ENCODE data around the gene HOXB1.
A peak's percentile ranks its signal among the peaks of the same experiment; 100 is the strongest.

Gene HOXB1

GRCh38 chr17:48567209-48567608 lies 36.4 kb upstream of the HOXB1 start:
- DNase-seq: no peak

- DNase-seq: no peak
These were observed 35.9 kb upstream of the HOXB1 start for GRCh38 chr17:48566717-48567116.

GRCh38 chr17:48565925-48566710 lies 35.3 kb upstream of the HOXB1 start:
- no peak for DNase-seq

DNA sequence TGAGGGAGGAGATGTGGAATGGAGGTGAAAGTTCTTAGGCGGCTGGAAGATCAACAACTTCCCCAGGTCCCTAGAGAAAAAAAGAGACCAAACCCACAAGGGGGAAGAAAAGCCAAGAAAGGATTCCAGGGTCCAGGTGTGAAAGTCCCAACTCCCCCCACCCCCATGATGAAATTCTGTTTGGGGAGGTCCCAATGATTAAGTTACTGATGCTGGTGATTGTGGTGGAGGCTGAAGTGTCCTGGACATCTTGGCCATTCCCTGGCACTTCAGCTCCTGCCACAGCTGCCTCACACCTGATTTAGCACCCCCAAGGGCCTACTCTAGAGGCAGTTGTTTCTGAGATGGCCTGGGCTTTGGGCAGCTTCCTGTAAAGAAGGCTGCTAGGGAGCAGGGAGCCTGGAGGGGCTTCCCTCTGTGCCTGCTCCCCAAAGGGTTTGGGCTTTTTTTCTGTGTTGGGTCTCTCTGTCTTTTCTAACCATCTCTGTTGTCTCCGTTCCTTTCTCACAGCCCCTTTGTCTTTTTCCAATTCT lies 34.3 kb upstream of the HOXB1 start:
- DNase-seq: no peak

GRCh38 chr17:48564188-48565021 lies 33.6 kb upstream of the HOXB1 start:
- no peak for DNase-seq

DNA sequence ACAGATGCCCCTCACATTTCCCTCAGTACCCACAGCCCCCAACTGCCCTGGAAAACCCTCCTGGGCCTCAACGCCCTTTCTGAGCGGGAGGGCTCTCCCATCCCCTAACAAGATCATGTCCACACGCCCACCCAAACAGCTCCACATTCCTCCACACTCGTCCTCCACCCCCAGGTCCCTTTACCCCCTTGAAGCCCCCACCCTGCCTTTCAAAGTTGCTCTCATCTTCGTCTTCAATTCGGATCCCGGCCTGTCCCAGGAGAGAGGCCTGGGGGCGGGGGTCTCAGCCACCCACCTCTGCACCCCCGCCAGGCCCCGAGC lies 33.0 kb upstream of the HOXB1 start:
- DNase-seq: no peak

GRCh38 chr17:48563385-48563838 lies 32.6 kb upstream of the HOXB1 start:
- no peak for DNase-seq

- DNase-seq: no peak
These were observed 32.1 kb upstream of the HOXB1 start for GRCh38 chr17:48562934-48563333.

DNA sequence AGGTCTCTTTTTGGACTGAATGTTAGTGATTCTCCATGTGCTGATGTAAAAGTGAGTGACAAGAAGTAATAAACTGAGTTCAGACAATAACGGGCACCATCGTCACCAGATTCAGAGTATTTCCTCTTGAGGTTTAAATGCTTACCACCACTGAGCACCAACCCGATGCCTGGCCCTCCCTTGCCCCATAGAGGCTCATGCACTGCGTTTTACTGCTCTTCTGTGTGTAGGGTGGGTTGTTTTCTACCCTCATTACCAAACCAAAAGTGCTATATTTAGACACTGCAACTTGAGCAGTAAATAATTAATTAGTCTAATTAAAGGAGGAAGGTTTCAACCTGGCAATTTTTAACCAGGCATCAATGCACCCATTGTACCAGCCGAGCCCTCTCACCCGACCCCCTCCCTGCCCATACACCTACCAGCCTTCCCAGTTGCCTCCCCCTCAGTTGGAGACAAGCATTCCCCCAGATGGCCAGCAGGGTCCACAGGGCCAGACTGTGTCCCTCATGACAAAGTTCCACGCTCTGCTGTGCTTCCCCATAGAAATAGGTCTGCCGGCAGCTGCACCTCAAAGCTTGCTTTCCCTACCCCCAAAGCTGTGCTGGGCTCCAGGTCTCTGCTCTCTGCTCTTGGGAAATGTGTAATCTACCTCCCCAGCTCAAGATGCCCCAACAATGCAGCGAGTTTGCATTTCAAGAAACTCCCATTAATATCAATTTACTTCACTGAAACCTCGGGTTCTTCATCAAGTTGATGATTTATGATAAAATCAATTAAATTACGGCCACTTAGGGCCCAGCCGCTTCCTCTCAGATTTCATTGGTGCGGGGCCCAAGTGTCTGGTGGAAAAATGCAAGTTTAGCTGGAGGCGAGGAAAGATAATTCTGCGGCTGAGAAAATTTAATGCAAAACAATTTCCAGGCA lies 31.3 kb upstream of the HOXB1 start:
- DNase-seq: peak in 1 of 5 experiments; percentile 37

DNA sequence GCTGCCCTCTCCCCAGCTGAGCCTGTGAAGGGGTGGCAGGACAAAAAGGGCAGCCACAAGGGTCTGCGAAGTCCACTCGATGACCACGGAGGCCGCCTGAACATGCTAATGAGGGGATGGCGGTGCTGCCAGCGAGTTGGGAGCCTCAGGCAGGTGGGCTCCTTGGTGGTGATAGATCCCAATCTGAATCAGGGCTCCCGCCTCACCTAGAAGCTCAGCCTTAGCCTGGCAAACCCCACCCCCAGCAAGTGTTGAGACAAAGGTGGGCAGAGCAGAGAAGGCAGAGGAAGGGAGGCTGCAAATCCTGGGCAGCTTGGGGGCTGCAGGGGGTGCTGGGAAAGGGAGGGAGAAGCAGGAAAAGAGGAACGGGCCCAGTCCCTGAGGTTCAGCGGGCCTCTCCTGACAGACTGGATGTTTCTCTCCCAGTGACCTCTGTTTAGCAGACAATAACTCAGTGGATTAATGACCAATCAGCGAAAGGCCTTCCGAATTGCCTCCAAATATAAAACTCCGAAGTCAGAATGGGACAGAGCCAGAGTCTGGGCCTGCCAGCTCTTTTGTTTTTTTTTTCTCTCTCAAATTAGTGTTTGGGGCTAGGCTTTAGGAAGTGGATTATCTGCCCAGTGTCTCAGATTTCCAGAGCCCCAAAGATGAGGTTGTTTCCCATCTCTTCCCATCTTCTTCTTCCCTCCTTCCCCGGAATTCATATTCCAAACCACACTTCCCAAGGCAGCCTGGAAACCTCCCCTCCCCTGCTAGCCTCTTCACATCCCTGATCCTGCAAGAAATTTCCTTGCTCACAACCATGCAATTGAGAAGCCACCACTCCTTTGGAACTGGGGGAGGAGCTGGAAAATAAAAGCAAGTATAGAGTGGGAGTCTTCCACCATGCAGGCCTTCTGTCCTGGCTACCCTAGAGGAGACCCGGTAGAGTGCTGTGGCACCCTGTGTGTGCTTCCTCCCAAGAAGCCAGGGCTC lies 29.3 kb upstream of the HOXB1 start:
- no peak for DNase-seq

DNA sequence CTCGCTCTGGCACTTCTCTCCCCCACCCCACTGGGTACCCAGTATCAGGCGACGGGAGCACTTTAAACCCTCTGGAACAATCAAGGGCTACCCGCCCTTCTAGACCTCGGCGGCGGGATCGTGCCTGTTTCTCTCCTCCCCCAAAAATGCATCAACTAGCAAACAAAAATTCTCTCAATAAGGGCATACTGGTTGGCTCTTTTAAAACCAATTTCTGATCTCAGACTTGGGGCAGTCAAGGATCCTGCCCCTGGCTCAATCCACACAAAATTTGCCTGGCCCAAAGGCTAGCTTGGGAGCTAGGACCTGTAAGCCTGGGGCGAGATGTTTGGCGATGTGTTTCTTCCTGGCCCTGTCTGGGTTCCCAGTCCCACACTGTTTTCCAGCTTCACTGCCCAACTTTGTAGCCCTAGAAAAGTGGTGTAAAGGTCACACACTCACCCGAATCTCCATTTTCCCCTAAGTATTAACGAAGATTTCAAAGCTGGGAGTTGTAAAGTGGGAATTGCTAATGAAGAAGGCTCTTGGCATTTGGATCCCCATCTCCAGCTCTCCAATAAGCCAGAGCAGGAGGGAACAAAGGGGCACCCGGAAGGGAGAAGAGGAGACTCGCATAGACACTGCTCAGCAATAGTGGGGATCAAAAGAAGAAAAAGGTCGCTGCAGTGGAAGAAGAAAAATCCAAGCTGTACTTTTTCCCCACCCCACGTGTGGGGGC lies 28.5 kb upstream of the HOXB1 start:
- no peak for DNase-seq

DNA sequence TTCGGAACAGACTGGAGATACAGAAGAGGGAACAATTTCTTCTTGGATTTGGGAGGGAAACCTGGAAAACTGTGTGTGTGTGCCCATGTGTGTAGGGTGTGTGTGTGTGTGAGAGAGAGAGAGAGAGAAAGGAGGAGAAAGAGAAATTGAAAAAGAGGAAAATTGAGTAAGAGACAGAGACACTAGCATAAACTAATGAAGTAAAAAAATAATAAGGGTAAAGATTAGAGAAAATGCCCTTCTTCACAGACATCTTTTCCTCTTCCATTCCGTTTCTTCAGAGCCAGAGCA lies 28.0 kb upstream of the HOXB1 start:
- no peak for DNase-seq

GRCh38 chr17:48558057-48558830 lies 27.4 kb upstream of the HOXB1 start:
- no peak for DNase-seq

DNA sequence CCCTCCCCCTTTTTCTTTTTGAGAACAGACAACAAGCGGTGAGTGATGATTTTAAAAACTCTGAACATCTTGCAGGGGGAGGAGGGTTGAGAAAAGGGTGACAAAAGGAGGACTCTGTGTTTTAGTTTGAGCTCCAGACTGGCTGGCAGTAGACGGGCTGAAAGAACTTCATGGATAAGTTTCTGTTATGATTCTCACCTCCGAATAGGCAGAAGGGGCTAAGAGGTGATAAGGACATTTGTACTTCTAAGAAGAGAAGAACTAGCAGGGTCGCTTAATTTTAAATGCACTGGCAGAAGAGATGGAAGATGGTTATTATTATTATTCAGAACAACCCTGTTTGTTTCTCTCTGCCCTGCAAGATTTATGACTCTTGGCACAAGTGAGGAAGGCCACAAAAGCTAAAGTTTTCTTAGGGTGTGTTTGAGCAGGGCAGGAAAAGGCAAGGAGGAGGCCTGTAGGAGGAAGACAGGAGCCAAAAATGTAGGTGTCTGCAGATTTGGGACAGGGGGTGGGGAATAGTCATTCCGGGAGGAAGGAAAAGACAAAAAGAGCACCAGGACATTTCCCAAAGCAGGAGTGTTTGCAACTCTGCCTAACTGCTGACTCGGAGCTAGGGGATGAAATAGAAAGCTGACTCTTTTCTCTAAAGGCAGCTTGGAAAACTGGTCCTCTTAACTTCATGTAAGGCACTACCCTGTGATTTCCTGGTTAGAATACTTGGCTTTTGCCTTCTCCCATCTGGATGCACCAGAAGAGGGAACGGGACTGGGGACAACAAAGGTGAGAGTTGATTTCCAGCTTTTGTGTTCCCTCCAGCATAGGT lies 26.0 kb upstream of the HOXB1 start:
- DNase-seq: no peak

DNA sequence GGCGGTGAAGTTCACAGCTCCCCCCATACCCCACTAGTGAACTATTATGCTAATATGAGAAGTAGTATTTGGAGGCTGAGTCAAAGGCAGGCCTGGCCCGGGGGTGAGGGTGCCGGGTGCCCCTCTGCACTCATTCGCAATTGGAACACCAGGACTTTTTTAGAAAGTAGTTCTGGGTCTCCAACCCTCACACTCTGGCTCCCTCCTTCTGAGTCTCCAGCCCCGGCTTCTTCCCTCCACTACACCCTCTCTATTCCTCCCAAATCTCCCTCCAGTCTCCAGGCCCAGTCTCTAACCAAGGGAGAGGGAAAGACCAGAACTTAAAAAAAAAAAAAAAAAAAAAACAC lies 25.4 kb upstream of the HOXB1 start:
- no peak for DNase-seq

DNA sequence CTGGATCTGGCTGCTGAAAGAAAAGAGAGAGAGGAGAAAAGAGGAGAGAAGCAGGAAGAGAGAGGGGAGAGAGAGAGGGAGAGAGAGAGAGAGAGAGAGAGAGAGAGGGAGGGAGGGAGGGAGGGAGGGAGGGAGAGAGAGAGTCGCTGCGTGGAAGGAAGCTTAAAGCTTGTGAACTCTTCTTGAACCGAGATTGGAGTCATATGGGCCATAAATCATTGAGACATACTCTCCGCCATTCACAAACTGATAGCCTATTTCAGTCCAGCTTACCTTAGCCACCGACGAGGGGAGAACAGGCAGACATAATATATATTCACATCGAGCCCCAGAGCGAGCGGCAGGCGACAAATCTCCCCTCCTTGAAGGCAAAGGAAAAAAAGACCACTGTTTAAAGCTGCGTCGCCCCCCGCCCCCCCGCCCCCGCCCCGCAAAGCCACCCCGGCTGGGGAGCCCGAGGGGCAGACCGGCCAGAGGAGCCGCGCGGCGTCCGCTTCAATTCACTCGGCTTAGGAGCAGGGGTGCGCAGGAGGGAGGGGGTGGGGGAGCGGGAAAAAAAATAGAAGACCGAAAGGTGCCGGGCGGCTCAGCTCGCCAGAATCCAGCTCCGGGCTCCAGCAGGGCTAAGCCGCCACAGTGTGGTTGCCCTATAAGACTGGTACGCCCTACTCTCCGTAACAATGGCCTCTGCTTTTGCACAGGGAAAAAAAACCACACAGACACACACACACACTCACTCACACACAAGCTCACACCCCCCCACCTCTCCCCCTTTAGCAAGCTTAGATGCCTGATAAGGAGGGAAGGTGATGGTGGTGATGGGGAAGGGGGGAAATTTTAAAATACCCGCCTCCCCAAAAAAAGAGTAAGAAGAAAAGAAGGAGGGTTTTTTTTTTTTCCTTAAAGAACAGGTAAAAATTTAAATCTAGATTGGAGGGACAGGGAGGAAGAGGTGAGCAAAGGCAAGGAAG lies 24.7 kb upstream of the HOXB1 start:
- DNase-seq: peak in 1 of 5 experiments; percentile 44

- no peak for DNase-seq
These were observed 23.8 kb upstream of the HOXB1 start for GRCh38 chr17:48554412-48555257.

Data from T-helper 2 cell (primary cell).